GOT3 (cell line): ENCODE data around the gene PEX26.
"Not testable (repeated sequence)": the region's sequence is repeated elsewhere in the genome, so short reads cannot be mapped to it uniquely, and the experiment has no call there.

Source experiments
- DNase-seq: peaks from one replicate; lab custom pipeline; 2025; ENCODE audit warnings: mixed read lengths; lab: John Stamatoyannopoulos, UW

Gene PEX26

DNA sequence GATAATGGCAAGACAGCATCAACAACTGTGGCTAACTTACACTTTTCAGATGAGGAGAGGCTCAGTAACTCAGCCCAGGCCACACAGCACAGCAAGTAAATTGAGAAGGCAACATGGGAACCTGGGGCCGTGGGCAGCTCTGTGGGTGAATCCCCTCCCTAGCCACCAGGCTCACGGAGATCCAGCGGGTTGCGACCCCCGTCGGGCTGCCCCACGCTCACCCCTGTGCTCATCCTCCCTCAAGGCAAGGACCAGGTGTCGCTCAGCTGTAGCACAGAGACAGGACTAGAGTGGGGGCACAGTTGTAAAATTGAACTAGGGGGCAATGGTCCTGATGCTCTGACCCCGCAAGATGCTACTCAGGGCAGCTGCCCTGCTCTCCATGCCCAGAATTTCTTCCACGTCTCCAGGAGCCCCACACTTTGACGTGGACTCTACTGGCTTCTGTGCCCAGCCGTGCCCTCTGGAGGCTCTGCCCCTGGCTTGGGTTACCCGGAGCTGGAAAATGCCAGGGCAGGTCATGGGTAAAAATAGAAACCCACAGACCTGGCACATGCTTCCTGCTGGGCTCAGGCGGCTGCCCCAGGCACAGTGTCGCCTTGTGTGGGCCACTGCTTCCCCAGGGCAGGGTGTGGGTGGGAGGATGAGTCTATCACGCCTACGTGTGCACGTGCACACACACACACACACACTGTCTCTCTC, 41.8 kb downstream of the PEX26 start:
- no peak for DNase-seq

DNA sequence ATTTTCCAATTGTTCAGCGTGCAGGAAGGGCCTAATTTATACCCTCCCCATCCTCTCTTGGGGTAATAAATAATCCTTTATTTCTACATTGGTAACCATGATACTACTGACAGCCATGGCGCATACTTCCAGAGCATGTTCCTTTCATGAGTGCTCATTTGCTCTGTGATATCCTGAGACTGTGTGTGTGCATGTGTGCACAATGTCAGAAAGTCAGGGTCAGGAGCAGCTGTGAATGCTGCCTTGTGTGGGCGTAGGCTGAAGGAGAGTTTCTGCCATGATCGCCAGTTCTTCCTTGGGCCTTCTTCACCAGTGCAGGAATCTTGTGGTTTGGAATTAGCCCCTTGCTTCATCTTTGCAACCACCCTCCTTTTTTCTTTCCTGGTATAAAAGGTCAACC, 43.1 kb downstream of the PEX26 start:
- DNase-seq, result no peak

DNA sequence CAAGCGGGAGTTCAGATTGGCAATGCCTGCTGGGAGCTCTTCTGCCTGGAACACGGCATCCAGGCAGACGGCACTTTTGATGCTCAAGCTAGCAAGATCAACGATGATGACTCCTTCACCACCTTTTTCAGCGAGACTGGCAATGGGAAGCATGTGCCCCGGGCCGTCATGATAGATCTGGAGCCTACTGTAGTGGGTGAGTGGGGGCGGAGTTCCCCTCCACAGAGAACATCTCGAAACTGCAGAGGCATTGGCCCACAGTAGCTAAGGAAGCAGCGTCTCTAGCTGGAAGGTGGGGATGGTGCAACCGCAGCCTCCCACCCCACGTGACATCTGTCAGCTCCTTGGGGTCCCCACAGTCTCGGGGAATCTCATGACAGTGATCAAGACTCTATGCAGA, 43.7 kb downstream of the PEX26 start:
- DNase-seq, result no peak

DNA sequence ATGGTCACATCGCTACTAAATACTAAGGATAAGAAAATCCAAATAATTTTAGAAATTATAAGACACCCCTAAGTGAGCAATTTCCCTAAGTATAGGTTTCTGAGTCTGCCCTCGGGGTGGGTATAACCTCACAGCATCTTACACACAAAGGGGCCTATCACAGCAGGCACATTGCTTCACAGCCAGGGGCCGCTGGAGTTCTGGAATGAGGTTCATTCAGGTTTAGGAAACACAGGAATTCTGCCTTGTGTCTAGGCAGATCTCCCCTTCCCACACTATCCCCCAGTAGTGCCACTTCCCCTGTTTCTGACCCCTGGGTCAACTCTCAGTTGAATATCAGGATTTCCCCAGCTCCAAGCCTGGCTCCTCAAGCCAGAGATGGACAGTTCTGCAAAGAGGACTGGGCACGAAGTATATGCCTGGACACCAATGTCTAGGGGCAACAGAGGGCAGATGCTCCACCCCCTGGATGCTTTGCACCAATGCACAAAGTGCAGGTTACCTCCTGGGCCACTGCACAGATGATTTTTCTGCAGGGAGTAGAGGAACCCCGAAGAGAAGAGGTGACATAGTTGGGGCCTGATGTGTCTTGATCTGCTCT, 44.3 kb downstream of the PEX26 start:
- no peak for DNase-seq

DNA sequence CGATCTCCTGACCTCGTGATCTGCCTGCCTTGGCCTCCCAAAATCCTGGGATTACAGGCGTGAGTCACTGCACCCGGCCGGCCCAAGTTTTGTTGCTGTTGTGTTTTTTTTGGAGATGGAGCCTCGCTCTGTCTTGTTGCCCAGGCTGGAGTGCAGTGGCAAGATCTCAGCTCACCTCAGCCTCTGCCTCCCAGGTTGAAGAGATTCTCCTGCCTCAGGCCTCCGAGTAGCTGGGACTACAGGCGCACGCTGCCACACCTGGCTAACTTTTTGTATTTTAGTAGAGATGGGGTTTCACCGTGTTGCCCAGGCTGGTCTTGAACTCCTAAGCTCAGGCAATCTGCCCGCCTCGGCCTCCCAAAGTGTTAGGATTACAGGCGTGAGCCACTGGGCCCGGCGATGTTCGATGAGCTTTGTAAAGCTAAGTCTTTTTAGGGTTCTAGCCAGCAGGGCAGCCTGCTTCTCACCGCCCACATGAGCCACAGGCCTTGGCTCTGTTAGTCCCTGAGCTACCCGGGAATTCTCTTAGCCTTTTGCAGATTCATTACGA, 45.8 kb downstream of the PEX26 start:
- not testable (repeated sequence) for DNase-seq

DNA sequence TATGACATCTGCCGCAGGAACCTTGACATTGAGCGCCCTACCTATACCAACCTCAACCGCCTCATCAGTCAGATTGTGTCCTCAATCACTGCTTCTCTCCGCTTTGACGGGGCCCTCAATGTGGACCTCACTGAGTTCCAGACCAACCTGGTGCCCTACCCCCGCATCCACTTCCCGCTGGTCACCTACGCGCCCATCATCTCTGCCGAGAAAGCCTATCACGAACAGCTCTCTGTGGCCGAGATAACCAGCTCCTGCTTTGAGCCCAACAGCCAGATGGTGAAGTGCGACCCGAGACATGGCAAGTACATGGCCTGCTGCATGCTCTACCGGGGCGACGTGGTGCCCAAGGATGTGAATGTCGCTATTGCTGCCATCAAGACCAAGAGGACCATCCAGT, 48.8 kb downstream of the PEX26 start:
- DNase-seq, result no peak

DNA sequence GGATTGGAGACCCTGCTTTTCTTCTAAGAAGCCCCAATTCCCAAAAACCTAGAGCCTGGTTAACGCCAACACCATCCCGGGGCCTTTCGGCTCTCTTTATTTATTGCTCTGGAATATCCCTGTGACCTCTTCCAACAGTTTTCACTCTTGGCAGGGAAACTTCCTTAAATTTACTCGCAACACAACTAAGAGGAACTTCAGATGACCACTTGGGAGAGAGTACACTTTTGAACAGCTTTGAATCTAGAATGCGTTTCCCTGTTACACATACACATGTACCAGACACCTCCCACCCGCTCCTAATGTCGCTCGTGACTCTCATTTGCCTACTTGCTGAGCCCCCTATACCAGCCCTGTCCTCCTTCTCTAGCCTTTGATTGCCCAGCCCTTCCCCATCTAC, 52.2 kb downstream of the PEX26 start:
- DNase-seq, result no peak

DNA sequence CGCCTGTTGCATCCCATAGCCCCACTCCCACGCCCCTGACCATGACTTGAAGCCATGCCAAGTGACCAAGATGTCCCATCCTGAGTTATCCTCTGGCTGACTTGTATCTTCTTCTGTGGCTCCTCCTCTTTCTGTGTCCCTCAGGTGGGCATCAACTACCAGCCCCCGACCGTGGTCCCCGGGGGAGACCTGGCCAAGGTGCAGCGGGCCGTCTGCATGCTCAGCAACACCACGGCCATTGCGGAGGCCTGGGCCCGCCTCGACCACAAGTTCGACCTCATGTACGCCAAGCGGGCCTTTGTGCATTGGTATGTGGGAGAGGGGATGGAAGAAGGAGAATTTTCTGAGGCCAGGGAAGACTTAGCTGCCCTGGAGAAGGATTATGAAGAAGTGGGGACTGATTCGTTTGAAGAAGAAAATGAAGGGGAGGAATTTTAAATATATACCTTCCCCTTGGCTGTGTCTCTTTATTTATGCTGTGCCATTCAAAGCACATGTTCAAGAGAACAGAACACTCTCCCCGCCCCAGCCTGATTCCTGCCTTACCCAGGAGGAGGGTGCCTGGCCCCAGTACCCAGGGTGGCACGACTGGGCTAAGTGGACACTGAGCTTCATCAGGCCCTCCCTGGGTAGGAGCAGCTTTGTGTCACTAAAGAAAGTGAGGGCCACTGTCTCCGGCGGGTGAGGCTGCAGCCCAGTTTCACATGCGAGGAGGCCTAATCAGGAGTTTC, 53.1 kb downstream of the PEX26 start:
- no peak for DNase-seq

DNA sequence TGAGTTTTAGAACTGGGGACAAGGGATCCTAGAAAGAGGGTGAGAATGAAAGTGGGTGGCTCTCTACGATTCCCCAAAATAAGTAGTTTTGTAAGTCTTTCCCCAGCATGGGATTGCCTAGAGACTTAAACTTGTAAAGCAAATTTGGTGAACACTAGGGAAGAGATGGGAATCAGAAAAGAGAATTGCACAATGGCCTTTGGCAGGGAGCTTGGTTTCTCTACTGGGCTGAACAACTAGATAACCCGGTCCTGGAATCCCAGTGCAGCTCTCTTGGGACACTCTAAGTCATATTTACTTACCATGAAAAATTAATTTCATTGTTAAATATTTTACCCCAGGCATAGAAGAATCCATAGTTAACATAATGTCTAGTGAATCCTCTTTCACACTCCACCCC, 55.7 kb downstream of the PEX26 start:
- no peak for DNase-seq

DNA sequence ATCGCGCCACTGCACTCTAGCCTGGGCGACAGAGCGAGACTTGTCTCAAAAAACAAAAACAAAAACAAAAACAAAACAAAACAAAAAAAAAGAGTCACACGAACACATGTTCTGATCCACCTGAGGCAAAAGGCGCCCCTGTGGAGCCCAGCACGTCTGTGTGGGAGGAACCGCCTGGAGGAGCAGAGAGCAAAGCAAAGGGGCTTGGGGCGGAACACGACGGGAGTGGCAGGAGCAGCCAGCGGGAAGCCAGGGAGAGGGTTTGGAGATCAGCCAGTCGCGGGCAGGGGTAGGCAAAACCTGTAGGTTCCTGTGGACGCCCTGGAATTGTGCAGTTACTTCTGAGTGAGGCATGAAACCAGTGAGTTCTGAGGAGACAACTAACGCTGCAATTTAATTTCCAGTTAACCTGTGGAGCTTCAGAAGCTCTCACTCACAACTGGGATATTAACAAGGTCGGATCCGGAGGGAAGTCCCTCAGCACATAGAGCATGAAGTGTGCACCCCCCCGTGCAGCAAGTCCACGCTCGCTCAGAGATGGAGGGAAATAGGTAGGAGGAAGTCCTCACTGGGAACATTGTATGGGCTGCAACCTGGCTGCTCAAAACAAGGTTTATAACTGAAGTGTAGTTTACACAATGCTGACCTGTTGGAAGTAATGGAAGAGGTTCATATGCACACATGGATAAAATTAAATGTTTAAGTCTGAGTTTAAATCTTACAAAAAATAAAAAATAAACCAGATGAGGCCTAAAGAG, 59.0 kb downstream of the PEX26 start:
- no peak for DNase-seq

DNA sequence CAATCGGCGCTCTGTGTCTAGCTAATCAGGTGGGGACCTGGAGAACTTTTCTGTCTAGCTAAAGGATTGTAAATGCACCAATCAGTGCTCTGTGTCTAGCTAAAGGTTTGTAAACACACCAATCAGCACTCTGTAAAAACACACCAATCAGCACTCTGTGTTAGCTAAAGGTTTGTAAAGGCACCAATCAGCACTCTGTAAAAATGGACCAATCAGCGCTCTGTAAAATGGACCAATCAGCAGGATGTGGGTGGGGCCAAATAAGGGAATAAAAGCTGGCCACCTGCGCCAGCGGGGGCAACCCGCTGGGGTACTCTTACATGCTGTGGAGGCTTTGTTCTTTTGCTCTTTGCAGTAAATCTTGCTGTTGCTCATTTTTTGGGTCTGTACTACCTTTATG, 63.2 kb downstream of the PEX26 start:
- not testable (repeated sequence) for DNase-seq

DNA sequence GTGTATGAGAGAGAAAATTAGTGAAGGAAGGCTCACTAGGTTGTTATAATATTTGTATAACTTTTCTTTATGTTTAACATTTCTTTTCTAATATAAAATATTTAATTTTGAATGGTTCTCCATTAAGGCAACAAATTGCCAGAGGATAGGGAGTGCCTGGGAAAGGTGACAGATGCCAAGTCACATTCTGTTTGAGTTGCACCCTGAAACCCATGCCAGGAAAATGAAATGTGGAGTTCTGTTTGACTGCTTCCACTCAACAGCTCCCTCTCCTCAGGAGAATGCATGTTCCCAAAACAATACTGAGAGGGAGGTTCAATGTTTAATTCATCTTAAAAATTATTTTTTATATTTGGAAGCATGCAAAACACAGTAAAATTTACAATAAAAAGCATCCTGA, 66.3 kb downstream of the PEX26 start:
- no peak for DNase-seq

DNA sequence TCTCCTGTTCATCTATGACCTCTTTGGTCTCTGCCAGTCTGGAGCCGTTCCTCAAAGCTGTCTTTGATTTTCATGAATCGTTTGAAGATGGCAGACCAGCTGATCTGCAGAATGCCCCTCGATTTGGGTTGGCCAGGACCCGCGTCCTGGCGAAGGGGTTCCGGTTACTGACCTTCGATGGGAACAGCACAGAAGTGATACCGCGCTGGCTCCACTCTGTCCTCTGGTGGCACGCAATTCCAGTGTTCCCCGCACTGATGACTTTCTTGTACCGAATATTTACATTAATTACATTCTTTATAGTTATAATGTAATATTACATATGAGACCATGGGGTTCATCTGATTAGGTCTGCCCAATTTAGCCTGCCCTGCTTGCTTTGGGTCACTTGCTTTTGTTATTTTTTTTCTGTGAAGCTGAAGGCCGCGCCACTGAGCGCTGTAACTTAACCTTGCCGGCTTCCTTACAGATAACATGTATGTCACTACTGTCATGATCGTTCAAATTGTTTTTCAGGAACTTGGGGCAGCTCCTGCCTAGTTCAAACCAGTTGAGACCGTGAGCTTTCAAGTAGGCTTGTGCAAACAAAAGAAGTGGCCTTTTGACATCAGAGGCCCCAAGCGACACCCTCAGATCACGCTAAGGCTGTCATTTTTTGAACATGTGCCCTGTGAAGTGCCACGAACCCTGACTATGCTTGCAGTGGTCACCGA, 68.0 kb downstream of the PEX26 start:
- DNase-seq, result no peak

DNA sequence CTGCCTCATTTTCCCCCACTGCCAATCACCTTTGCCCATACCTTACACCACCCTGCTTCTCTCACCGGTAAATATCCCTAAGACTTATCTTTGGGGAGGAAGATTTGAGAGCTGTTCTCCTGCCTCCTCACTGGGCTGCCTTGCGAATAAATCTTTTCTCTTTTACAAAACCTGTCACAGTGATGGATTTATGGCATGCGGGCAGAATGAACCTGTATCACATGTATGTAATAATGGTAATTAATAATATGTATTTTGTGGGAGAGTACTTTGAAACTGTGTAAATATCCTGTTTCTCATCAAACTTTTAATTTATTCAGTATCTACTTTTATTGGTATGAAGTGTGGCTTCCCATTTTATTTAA, 68.6 kb downstream of the PEX26 start:
- DNase-seq, result no peak

DNA sequence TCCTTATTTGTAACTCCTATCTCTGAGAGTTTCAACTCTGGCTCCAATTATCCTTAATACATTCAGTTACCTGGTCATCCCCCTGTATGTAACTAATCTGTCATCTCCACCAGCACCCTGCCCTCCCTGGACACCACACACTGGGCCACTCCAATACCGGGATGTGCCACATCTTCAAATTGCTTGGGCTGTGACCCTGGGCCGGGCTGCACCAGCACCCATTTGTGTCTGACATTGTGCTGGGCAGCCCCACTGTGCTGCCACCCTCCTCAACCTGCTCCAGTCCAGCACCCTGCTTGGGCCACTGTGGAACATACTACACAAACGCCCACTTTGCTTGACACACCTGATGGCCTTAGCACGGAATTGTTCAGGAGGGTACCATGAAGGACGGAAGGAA, 70.0 kb downstream of the PEX26 start:
- no peak for DNase-seq

DNA sequence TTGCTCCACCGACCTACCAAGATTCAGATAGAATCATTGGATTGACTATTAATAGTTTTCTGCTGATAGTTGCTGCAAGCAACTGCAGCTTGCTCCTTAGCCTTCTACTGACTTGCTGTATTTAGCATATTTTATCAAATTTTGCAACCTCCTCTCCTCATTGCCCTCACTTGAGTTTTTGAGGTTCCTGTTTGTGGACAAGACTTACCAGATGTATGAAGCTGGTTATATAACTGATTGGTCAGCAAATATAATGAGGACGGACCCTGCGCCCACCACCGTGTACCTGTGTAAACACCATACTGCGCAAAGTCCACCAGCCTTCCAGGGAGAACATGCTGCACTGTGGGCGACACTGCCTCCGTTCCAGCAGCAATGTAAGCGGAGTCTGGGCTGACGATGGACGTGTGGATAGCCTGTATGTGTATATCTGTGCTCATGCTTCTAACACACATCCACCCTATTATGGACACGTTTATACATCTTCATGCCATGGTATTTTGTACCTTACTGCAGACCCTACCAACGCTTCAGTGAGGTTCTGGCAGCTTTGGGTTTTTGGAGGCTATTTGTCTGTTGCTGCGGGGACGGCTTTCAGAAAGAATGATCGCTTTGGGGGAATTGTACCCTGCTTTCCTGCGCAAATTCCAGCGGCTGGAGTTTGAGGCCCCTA, 70.6 kb downstream of the PEX26 start:
- DNase-seq, result no peak

DNA sequence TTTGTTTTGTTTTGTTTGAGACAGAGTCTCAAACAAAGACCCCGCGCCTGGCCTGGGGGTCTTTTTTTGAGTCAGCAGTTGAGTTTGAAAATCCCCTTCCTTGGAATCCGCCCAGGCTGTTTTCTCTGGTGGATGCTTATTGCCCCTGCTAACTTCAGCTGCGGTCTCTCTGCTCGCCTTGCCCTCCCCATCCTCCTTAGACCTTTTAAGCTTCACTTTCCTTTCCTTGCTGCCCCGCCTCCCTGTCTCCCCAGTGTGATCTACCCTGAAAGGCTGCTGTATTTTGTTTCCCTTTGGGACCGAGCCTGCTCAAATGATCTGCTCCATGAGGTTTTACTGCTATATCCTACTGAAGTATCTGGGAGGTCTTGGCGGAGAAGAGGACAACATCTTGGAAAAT, 74.7 kb downstream of the PEX26 start:
- DNase-seq, result no peak

DNA sequence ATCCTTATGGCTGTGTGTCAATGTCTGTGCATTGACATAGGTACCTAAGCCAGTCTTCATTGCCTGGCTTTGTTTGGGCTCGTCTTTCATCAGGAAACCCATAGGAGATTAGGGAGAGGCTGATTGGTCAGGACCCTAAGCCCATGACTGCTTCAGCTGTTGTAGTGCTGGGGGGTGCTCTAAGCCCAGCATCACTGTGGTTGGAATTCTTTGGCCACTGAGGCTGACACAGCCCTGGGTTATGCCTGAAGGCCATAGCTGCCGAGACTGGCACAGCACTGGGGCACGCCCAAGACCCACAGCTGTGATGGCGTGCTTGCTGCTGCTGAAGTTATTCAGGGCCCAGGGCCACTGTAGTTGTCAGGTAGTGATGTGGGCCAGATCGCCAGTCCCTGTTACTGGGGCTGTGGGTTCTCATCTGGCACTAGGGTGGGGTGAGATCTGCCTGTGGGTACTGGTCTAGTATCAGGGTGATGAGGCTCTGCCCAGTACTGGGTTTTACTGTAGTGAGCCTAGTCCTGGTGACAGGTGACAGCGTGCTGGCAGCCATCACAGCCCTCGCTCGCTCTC, 77.1 kb downstream of the PEX26 start:
- no peak for DNase-seq
